GM12875 (cell line): ENCODE results near the gene ENTREP3.

ENCODE experiments used
- H3K4me3 ChIP-seq: one replicate; pipeline ENCODE4 v1.5.1; 2011; ENCODE audit warnings: low read depth, low read length, control low read depth
- CTCF ChIP-seq: IDR thresholded peaks from 2 replicates; pipeline ENCODE4 v1.5.1; 2011; ENCODE audit warnings: low read depth, mild to moderate bottlenecking, control low read depth, inconsistent platforms, low read length, moderate library complexity, borderline replicate concordance; ENCODE audit not compliant: insufficient read depth

Gene ENTREP3

GRCh38 chr1:155255243-155256007 is at the start of gene ENTREP3:
Gene ENTREP3 (minus strand): TSS chr1:155255483. CDS start chr1:155254877, 606 bp downstream.
- H3K4me3 ChIP-seq: peak within 1 kb of the TSS; percentile 68
- TF ChIP-seq CTCF: 0 out of 2 replicates have a peak, but pooled peaks have one; percentile 0

- no peak for TF ChIP-seq CTCF
- H3K4me3 ChIP-seq: no peak overlapping the region
Observed at GRCh38 chr1:155304558-155305063, 49.3 kb upstream of the ENTREP3 start.

GRCh38 chr1:155301342-155301841 is 46.1 kb upstream of the ENTREP3 start, which contains the start of gene PKLR:
Gene PKLR (minus strand): TSS chr1:155301438. CDS start chr1:155301395, 43 bp downstream.
- TF ChIP-seq CTCF: no peak
- no peak within 1 kb of the TSS for H3K4me3 ChIP-seq

- H3K4me3 ChIP-seq: no peak overlapping the region
- no peak for TF ChIP-seq CTCF
Observed at GRCh38 chr1:155300553-155301329, 45.5 kb upstream of the ENTREP3 start.

GRCh38 chr1:155300024-155300423 is 44.7 kb upstream of the ENTREP3 start:
- H3K4me3 ChIP-seq: no peak overlapping the region
- no peak for TF ChIP-seq CTCF

GRCh38 chr1:155297384-155297783 is 42.1 kb upstream of the ENTREP3 start:
- H3K4me3 ChIP-seq: no peak overlapping the region
- no peak for TF ChIP-seq CTCF
